ENCODE data around the gene DUSP3.

The DUSP3 gene

DNA sequence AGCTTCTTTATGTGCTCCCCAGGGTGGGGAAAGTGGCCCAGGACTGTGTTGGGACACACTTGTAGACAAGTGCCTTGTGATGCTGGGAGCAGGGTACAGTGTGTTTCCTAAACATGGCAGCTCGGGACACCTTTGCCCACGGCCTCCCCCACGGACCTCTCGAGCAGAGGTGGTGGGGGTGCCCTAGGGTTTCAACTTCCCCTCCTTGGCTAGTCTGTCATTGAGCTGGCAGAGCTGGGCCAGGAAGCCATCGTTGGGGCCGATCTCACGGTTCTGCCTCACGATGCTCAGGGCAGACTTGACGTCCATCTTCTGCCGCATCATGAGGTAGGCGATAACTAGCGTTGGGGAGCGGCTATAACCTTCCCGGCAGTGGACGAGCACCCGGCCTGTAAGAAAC, 9.4 kb downstream of the DUSP3 start:
- DNase-seq (ENCODE audit: low read depth in 2 of 3, low spot score in 2 of 3), result no peak

DNA sequence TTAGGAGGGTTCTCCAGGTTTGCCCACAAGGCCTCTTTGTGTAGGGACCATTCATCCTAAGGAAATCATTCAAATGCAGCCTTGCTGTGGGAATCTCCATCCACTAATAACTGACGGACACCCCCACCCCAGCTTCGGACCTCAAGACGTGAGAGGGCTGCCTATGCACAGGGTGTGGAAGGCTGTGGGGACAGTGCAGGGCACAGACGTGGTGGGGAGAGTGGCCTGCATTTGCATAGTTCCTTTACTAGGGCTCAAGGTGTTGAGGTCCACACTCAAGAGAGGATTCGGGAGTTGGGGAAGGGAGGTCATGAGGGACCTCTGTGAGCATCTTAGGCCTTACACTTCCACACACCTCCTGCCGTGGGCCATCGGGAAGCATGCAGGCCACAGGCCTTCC, 9.8 kb downstream of the DUSP3 start:
- no peak for DNase-seq (ENCODE audit: low read depth in 2 of 3, low spot score in 2 of 3)

DNA sequence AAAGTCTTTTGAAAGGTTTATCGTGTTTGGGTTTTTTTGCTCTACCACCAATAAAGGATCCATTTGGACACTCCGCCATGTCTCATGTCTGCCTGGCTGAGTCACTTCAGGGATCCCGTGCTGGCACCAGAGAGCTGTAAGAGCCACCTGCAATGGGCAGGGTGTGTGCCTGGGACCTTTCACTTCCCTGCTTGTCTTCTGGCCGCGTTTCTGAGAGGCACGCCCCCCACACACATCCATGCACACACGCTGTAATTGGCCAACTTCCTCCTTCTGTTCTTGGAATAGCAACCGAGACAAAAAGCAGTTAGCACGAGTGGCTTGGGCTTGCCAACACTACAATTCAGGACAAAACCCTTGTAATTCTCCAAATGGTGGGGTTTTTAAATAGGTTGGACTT, 10.4 kb downstream of the DUSP3 start:
- no peak for DNase-seq (ENCODE audit: low read depth in 2 of 3, low spot score in 2 of 3)

DNA sequence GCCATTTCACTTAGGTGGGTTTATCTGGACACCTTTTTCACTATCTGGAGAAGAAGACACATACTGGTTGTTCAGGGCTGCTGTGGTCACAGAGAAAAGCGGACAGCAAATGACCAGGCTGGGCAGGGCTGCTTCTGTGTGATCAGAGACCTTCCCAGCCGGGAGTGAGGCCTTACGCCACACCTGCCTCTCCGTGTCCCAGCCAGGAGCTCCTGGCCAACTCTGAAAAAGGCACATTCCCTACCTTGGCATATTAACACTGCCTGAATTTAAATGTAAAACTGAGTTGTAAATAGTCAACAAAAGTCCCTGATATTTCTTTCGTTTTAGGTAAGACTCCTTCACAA, 11.1 kb downstream of the DUSP3 start:
- no peak for DNase-seq (ENCODE audit: low read depth in 2 of 3, low spot score in 2 of 3)

DNA sequence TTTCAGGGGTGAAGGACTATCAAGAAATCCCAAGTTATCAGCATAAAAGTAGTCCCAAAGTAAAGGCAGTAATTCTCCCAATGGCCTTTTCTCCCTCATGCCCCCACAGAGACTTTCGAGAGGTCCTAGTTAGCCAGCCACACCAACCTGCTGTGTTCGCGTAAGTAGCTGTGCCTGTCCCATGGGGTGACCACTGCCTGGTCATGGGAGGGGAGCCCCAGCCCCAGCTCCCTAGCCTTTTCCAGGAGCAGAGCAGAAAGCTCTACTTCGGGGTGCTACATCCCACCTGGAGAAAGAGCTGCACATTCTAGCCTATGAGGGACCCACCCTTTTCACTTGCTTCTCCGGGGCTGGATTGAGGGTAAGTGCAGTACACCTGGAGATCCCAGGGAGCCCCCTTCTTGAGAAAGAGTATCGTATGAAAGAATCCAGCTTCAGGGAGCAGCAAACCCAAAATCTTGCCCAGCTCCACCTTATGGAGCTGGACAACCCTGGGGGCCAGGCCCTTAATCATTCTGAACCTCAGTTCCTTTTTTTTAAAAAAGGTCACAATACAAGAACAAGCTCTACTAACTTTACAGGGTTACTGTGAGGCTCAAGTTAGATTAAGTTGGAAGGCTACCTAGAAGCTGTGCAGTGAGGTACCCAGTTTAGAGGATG, 11.6 kb downstream of the DUSP3 start:
- no peak for DNase-seq (ENCODE audit: low read depth in 2 of 3, low spot score in 2 of 3)

DNA sequence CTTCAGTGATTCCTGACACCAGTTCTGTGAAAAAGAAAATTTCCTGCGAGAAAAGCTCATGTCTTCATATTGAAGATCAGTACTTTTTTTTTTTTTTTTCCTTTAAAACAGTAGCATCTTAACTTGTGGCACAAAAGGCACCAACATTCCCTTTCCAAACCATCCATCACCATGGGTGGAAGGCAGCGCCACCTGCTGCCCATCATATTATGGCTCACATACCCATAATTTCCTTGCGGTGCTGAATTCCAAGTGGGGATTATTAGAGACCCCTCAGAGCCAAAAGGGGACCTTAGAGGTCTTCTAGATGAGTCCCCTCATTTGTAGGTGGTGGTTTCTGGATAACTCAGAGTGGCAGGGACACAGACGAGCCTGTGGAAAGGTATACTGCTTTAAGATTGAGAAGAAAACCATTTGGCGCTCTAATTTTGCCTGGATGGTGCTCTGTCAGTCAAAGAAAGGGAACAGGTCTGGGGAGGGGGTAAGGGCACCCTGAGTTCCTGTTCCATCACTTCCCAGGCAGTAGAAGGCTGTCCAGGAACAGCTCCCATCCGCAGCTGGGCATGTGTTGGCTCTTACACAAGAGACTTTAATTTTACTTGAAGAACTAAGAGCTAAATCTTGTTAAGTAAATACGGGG, 12.2 kb downstream of the DUSP3 start:
- no peak for DNase-seq (ENCODE audit: low read depth in 2 of 3, low spot score in 2 of 3)

DNA sequence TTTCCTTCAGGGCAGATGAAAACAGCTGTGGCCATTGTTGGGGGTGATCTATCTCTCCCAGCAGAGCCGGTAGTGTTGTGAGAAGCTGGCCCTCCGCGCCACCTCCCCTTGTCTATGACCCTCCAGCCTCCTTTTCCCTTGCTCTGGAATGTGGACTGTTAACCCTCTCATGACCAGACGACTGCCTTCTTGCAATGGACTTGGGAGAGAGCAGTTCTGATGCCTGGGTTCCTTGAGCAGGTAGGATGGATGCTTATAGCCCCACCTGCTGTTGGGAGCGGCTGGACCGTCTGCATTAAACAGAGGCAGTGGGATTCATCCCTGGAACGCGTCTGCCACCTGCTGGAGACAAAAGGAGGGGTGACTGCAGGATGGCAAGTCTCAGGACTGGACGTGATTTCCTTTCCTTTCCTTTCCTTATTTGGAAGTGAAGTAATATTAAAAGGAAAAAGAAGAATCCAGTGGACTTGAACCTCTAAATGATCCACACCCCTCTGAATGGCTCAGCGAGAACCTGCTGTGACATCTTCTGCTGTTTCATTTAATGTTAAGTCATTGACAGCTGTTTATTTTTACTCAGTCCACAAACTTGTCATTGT, 18.4 kb downstream of the DUSP3 start:
- DNase-seq (ENCODE audit: low read depth in 2 of 3, low spot score in 2 of 3), result peak; percentile 66 to 89 (median 87)

DNA sequence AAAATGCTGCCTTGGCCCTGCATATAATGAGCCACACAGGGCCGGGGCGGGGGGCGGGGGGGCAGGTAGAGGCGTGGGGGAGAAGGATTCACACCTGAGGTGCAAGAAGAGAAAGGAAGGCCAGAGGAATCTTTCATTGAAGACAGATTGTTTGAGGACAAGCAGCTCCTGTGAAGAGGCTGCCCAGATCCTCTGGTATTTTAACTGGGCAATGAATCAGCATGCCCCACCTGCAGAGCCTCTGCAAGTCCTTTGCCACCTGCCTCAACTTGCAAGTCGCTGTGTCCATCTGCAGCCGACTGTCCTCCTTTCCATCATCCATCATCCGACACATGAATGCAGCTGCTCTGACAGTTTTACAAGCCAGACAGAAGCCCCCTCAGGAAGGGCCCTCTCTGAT, 18.9 kb downstream of the DUSP3 start:
- DNase-seq (ENCODE audit: low read depth in 2 of 3, low spot score in 2 of 3), result no peak

DNA sequence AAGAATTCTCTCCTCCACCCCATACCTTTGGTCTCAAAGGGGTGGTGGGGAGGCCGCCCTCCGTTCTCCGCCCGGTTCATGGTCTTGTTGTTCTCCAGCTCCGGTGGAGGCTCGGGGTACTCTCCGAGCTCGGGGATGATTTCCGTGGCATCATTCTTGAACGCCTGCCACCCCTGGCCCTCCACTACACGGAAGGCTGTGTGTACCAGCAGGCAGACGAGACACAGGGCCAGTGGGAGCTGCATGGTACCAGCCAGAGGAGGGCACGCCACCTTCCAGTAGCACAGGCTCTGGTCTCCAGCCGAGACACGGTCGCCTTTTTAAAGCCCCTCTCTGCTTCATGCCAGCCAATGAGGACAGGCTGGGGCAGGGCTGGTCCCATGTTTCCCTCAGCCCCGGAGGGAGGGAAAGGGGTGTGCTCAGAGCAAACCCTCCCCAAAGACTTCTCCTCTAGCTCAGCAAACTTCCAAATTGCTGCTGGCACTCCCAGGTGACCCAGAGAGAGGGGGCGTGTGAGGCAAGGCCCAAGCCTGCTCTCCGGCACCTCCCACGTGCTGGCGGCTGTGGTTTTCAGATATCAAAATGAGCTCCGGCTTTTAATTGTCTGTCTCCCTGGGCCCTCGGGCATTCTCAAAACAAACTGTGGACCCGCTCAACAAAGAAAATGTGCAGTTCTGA, 20.1 kb downstream of the DUSP3 start, which contains the start of gene SOST:
SOST (minus strand) TSS at position 295 of the 678 bp plus-strand sequence; CDS start at position 245, 50 bp downstream.
- DNase-seq (ENCODE audit: low read depth in 2 of 3, low spot score in 2 of 3), result no peak

DNA sequence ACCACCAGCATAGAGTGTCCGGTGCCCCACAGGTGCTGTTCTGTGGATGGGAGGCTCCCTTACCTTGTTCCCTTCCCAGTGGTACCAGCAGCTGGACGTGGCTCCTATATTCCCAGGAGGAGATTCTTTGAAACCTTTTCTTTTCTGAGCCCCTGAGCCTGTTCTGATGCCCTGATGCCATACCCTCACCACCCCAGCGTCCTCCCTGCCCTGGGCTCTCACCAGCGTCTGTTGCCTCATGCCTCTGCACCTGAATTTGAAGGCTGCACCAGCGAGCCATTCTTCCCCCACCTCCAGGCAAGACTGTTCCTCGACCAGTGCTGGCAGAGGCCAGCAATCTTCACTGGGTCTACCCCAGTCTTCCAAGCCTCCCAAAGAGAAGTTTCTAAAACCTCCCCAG, 20.7 kb downstream of the DUSP3 start:
- DNase-seq (ENCODE audit: low read depth in 2 of 3, low spot score in 2 of 3), result no peak

DNA sequence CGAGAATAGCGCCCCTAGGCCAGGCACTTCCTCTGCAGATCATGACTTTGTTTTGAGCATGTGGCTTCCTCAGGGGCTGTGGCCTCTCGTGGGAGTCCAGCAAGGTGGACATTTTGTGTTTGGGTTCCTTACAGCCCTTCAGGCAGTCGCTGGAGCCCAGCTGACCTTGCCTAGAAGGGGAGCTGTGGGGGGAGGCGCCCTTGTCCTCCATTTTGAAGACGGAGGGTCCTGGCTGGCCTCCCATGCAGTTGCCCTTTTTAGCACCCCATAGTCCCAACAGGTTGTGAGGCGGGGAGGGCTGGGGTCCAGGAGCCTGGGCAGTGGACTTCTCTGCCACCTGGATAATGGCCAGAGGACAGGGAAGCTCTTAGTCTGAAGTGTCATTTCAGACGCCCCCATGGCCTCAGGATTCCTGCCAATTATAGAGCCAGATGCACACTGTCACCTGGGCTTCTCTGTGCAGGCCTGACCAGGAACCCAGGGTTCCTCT, 21.6 kb downstream of the DUSP3 start:
- no peak for DNase-seq (ENCODE audit: low read depth in 2 of 3, low spot score in 2 of 3)

DNA sequence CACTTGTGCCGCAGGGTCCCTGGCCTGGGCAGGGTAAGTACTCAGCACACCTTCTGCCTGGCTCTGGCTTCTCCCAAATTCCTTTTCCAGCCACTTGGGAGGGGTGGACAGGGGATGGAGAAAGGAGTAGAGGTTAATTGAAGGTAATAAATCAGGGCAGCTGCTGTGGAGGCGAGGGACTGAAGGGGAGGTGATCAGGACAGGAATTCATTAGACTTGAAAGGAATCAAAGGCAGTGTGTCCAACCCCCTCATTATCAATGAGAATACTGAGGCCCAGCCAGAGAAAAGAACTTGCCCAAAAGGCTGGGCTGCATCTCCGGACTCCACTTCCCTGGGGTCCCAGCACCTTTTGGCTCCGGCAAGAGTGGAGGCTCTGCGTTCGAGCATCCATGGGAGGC, 22.6 kb downstream of the DUSP3 start:
- no peak for DNase-seq (ENCODE audit: low read depth in 2 of 3, low spot score in 2 of 3)

DNA sequence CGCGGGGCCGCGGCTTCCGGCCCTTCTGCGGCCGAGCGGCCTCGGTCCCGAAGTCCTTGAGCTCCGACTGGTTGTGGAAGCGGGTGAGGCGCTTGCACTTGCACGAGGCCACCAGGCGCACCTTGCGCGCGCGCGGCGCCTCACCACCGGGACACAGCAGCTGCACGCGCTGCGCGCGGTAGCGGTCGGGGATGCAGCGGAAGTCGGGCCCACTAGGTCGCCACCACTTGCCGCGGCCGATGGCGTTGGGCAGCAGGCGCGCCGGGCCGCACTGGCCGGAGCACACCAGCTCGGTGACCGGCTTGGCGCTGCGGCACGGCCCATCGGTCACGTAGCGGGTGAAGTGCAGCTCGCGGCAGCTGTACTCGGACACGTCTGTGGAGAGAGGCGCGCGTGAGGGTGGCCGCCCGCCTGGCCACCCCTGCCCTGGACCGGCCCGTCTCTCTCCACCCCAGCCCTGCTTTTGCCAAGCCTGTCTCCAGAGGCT, 23.3 kb downstream of the DUSP3 start:
- no peak for DNase-seq (ENCODE audit: low read depth in 2 of 3, low spot score in 2 of 3)

DNA sequence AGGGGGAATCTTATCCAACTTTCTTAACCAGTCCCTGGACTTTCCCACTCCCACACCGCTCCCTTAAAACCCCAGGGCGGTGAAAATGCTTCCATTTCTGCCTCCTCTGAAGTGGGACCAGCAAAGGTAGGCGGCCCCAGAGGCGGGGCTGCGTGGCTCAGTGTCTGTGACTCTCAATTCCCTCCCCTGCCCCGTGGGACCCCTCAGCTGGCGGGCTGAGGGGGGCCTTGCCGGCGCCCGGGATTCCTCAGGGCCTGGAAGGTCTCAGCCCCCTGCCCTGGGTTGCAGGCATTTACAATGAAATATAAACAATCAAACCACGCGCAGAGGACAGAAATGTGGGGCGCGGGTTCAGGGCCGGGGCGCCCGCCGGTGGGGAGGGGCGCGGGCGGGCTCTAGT, 23.8 kb downstream of the DUSP3 start:
- no peak for DNase-seq (ENCODE audit: low read depth in 2 of 3, low spot score in 2 of 3)

DNA sequence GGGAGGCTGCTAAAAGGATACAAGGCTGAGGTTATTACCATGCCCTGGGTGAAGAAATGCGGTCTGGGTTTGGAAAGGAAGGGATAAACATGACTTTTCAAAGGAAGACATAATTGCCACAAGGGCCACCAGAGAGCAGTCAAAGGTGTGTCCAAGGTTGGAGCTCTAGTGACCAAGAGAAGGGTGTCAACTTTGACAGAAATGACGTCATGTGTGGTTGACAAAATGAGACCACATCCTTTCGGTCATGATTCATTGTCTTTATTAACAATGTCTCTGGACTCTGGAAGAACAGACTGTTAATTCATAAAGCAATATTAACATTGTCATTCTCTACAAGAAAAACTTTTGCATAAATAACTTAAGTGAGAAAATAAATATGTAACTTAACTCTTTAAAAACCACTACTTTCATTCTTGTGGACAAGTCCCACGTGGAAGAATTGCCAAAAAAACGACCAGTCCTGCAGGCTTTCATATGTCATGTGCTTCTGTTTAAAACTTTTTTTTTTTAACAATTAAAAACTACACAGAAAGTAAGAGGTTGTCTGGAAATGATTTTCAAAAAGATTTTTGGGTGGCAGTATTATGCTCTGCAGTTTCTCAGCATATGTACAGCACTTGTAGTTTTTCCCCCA, 25.2 kb downstream of the DUSP3 start:
- DNase-seq (ENCODE audit: low read depth in 2 of 3, low spot score in 2 of 3), result no peak

DNA sequence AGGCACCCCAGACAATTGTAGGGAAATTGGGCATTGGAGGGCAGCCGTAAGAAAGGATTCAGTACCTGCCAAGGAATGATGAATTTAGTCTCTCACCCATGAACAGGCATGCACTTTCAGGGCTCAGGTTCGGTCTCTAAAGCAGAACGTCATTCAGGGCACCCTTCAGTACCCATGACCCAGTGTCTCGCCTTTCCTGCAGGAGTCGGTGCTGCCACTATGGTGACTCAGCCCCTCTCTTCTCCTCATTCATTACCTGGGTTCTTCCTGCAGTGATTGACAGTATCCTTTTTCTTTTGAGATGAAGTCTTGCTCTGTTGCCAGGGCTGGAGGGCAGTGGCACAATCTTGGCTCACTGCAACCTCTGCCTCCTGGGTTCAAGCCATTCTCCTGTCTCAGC, 28.6 kb downstream of the DUSP3 start:
- no peak for DNase-seq (ENCODE audit: low read depth in 2 of 3, low spot score in 2 of 3)

DNA sequence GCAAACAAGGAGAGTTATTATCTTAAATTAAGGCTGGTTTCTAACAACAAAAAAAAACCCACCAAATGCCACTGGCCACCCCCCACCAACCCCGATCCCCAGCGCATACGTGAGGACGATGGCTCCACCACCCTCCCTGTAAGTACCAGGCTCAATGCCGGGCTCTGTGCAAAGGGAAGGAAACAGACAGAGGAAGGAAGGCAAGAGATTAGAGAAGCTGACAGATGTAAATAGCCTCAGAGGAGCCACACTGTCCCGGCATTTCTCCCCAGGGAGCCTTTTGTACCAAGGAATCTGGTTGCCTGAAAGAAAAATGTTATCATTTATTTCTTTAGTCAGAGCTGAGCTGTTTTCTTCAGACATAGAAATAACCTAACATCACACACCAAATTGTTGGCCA, 33.2 kb downstream of the DUSP3 start:
- DNase-seq (ENCODE audit: low read depth in 2 of 3, low spot score in 2 of 3), result no peak

DNA sequence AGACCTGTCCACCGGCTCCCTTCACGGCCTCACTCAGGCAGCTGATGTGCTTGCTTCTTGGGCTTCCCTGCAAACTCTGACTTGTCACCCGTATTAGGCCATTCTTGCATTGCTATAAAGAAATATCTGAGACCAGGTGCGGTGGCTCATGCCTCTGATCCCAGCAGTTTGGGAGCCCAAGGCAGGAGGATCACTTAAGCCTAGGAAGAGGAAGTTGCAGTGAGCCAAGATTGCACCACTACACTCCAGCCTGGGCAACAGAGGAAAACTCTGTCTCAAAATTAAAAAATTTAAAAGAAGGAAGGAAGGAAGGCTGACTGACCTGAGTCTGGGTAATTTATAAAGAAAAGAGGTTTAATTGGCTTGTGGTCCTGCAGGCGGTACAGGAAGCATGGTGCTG, 37.1 kb downstream of the DUSP3 start:
- no peak for DNase-seq (ENCODE audit: low read depth in 2 of 3, low spot score in 2 of 3)

DNA sequence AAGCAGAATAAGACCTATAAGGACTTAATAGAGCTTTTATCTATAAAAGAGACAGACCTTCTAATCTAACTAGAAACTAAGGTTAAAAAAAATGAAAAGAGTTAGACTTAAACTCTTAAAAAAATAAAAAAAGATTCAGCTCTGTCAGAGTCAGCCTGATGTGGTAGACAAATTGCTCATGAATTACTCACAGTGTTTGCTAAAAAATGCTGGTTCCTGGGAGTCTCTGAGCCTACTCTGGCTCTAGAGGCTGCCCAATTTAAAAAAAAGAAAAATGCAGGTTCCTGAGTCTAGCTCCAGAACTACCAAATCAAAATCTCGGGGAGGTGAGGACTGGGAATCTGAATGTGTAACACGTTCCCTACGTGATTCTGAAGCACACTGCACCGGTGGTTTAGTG, 38.2 kb downstream of the DUSP3 start:
- no peak for DNase-seq (ENCODE audit: low read depth in 2 of 3, low spot score in 2 of 3)

DNA sequence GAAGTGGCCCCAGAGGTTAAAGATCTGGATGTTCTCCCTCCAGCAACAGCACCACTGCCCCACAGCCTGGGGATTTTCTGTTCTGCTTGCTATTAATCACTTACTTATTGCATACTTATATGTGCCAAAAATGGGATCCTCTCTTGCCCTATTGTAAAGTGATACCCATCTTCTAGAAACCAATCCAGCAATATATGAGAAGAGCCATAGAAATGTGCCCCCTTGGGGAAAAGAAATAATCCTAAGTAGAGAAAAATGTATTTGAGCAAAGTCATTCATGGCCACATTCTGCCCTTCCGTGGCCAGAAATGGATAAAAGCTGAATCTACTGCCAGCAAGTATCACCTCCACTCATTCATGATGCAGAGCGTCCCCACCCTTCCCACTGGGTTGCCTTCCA, 41.1 kb downstream of the DUSP3 start:
- DNase-seq (ENCODE audit: low read depth in 2 of 3, low spot score in 2 of 3), result no peak

DNA sequence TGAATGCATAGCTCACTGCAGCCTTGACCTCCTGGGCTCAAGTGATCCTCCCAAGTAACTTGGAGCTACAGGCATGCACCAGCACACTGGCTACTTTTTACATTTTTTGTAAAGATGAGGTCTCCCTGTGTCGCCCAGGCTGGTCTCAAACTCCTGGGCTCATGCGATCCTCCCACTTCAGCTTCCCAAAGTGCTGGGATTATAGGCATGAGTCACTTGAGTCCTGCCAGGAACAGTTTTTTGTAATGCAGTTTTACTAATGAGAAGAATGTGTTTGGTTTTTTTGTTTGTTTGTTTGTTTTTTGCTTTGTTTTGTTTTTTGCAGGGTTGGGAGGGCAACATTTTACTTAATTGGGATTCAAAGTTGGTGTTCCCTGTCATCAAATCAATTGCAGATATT, 42.4 kb downstream of the DUSP3 start:
- no peak for DNase-seq (ENCODE audit: low read depth in 2 of 3, low spot score in 2 of 3)
